ENCODE measurements around the gene SPI1.

The SPI1 gene

GRCh38 chr11:47407746-47408590 lies 29.6 kb upstream of the SPI1 start, which contains the start of gene SLC39A13:
SLC39A13 (plus strand) TSS chr11:47408590; CDS start chr11:47410095, 1,505 bp downstream.
- H3K4me3 Mint-ChIP-seq, result peak within 1 kb of the TSS; percentile 94 to 99 (median 95)
- H3K27me3 Mint-ChIP-seq (ENCODE audit: low read depth), result no peaks in the 10 kb centered on the region
- no peaks in the 10 kb centered on the region for H3K9me3 Mint-ChIP-seq
- H3K36me3 Mint-ChIP-seq (ENCODE audit: low read depth), result no peaks in the 10 kb centered on the region
- peaks cover 10% of the 10 kb centered on the region for H3K4me1 Mint-ChIP-seq
- H3K27ac Mint-ChIP-seq, result peak within 1 kb of the TSS; percentile 96 to 97 (median 97)
- peak; percentile 85 to 89 (median 86) for TF ChIP-seq CTCF (IDR thresholded peaks at IDR 0.05; ENCODE audit: unreplicated experiment in 3 of 3)

- Mint-ChIP-seq H3K27ac (peak overlapping the region; percentile 96 to 97 (median 97)), H3K4me3 (peak overlapping the region; percentile 86 to 92 (median 92)), H3K36me3 (ENCODE audit: low read depth) (no peaks in the 10 kb centered on the region), H3K27me3 (ENCODE audit: low read depth) (no peaks in the 10 kb centered on the region), H3K9me3 (no peaks in the 10 kb centered on the region), H3K4me1 (peaks cover 10% of the 10 kb centered on the region)
- TF ChIP-seq CTCF (IDR thresholded peaks at IDR 0.05; ENCODE audit: unreplicated experiment in 3 of 3), result no peak
These were observed 28.8 kb upstream of the SPI1 start for GRCh38 chr11:47406896-47407745.

GRCh38 chr11:47403571-47403970 lies 25.2 kb upstream of the SPI1 start:
- H3K4me3 Mint-ChIP-seq, result no peak overlapping the region
- no peaks in the 10 kb centered on the region for H3K9me3 Mint-ChIP-seq
- H3K36me3 Mint-ChIP-seq (ENCODE audit: low read depth), result no peaks in the 10 kb centered on the region
- H3K27me3 Mint-ChIP-seq (ENCODE audit: low read depth), result peaks cover 3% of the 10 kb centered on the region
- peaks cover 23% of the 10 kb centered on the region for H3K4me1 Mint-ChIP-seq
- TF ChIP-seq CTCF (IDR thresholded peaks at IDR 0.05; ENCODE audit: unreplicated experiment in 3 of 3), result no peak
- peak overlapping the region in 1 of 3 experiments; percentile 9 for H3K27ac Mint-ChIP-seq

GRCh38 chr11:47403135-47403534 lies 24.8 kb upstream of the SPI1 start:
- Mint-ChIP-seq H3K27ac (peak overlapping the region in 1 of 3 experiments; percentile 9), H3K9me3 (no peaks in the 10 kb centered on the region), H3K27me3 (ENCODE audit: low read depth) (peaks cover 3% of the 10 kb centered on the region), H3K36me3 (ENCODE audit: low read depth) (no peaks in the 10 kb centered on the region), H3K4me3 (no peak overlapping the region), H3K4me1 (peaks cover 27% of the 10 kb centered on the region)
- TF ChIP-seq CTCF (IDR thresholded peaks at IDR 0.05; ENCODE audit: unreplicated experiment in 3 of 3), result no peak

- peak overlapping the region; percentile 93 to 97 (median 97) for H3K27ac Mint-ChIP-seq
- H3K36me3 Mint-ChIP-seq (ENCODE audit: low read depth), result no peaks in the 10 kb centered on the region
- peaks cover 18% of the 10 kb centered on the region for H3K4me1 Mint-ChIP-seq
- peak overlapping the region; percentile 72 to 80 (median 78) for H3K4me3 Mint-ChIP-seq
- TF ChIP-seq CTCF (IDR thresholded peaks at IDR 0.05; ENCODE audit: unreplicated experiment in 3 of 3), result no peak
- H3K27me3 Mint-ChIP-seq (ENCODE audit: low read depth), result peaks cover 3% of the 10 kb centered on the region
- H3K9me3 Mint-ChIP-seq, result no peaks in the 10 kb centered on the region
These were observed 22.5 kb upstream of the SPI1 start for GRCh38 chr11:47400768-47401279.

Measured in nephron (organoid).